ENCODE measurements around the gene PC. TPM values are rescaled to one million over a fixed set of nuclear protein-coding genes. Genes with fewer than 3 reads are reported as not detected.
"Not testable (repeated sequence)": the region's sequence is repeated elsewhere in the genome, so short reads cannot be mapped to it uniquely, and the experiment has no call there.

PC gene
- 10 to 100 TPM; 44.3 to 58.3 (median 53.0) TPM for polyA plus RNA-seq (ENCODE audit: insufficient read length in 4 of 4)

GRCh38 chr11:66958232-66958955 is at the start of gene PC:
Gene PC (minus strand): TSS chr11:66958383. CDS start chr11:66872159, 86,224 bp downstream.
- peak; percentile 92 to 99 (median 98) for DNase-seq (ENCODE audit: low read depth in 4 of 4, low spot score in 2 of 4)

- DNase-seq (ENCODE audit: low read depth in 4 of 4, low spot score in 2 of 4) = no peak
Measured at GRCh38 chr11:67007126-67007525, 48.9 kb upstream of the PC start.

GRCh38 chr11:67006029-67006884 is 48.1 kb upstream of the PC start:
- DNase-seq (ENCODE audit: low read depth in 4 of 4, low spot score in 2 of 4) = no peak

GRCh38 chr11:67005200-67005599 is 47.0 kb upstream of the PC start:
- DNase-seq (ENCODE audit: low read depth in 4 of 4, low spot score in 2 of 4) = not testable (repeated sequence)

- DNase-seq (ENCODE audit: low read depth in 4 of 4, low spot score in 2 of 4) = no peak
Measured at GRCh38 chr11:67002921-67003411, 44.8 kb upstream of the PC start.

- DNase-seq (ENCODE audit: low read depth in 4 of 4, low spot score in 2 of 4) = no peak
Measured at GRCh38 chr11:67002297-67002913, 44.2 kb upstream of the PC start.

GRCh38 chr11:67001332-67001731 is 43.1 kb upstream of the PC start:
- DNase-seq (ENCODE audit: low read depth in 4 of 4, low spot score in 2 of 4) = no peak

GRCh38 chr11:66999555-66999954 is 41.4 kb upstream of the PC start:
- no peak for DNase-seq (ENCODE audit: low read depth in 4 of 4, low spot score in 2 of 4)

- no peak for DNase-seq (ENCODE audit: low read depth in 4 of 4, low spot score in 2 of 4)
Measured at GRCh38 chr11:66996609-66997273, 38.6 kb upstream of the PC start.

GRCh38 chr11:66992041-66992440 is 33.9 kb upstream of the PC start:
- DNase-seq (ENCODE audit: low read depth in 4 of 4, low spot score in 2 of 4) = no peak

GRCh38 chr11:66989360-66989759 is 31.2 kb upstream of the PC start:
- not testable (repeated sequence) for DNase-seq (ENCODE audit: low read depth in 4 of 4, low spot score in 2 of 4)

GRCh38 chr11:66988741-66989140 is 30.6 kb upstream of the PC start:
- DNase-seq (ENCODE audit: low read depth in 4 of 4, low spot score in 2 of 4) = not testable (repeated sequence)

GRCh38 chr11:66987924-66988637 is 29.9 kb upstream of the PC start:
- DNase-seq (ENCODE audit: low read depth in 4 of 4, low spot score in 2 of 4) = no peak

GRCh38 chr11:66987158-66987620 is 29.0 kb upstream of the PC start:
- no peak for DNase-seq (ENCODE audit: low read depth in 4 of 4, low spot score in 2 of 4)

GRCh38 chr11:66986178-66986545 is 28.0 kb upstream of the PC start:
- DNase-seq (ENCODE audit: low read depth in 4 of 4, low spot score in 2 of 4) = no peak

GRCh38 chr11:66985508-66986177 is 27.5 kb upstream of the PC start:
- no peak for DNase-seq (ENCODE audit: low read depth in 4 of 4, low spot score in 2 of 4)

- no peak for DNase-seq (ENCODE audit: low read depth in 4 of 4, low spot score in 2 of 4)
Measured at GRCh38 chr11:66983275-66983924, 25.2 kb upstream of the PC start.

GRCh38 chr11:66981976-66982578 is 23.9 kb upstream of the PC start:
- peak in 1 of 4 donors; percentile 37 for DNase-seq (ENCODE audit: low read depth in 4 of 4, low spot score in 2 of 4)

All from left renal cortex interstitium (tissue), 4 donors.